HFFc6 (cell line): ENCODE measurements around the gene CCNY. TPM values are rescaled to one million over a fixed set of nuclear protein-coding genes. Genes with fewer than 3 reads are reported as not detected.

Source experiments
- DNase-seq: peaks from one replicate; pipeline ENCODE4 v3.0.0-alpha.2; 2018
- H3K27ac Mint-ChIP-seq: 2 replicates; pipeline ENCODE4 v1.8.0; 2020; ENCODE audit warnings: mild to moderate bottlenecking, mixed read lengths
- H3K27me3 Mint-ChIP-seq: 2 replicates; pipeline ENCODE4 v1.8.0; 2021; ENCODE audit warnings: mild to moderate bottlenecking, moderate library complexity, mixed read lengths; ENCODE audit not compliant: insufficient read depth
- H3K36me3 Mint-ChIP-seq: 2 replicates; pipeline ENCODE4 v1.8.0; 2021; ENCODE audit warnings: low read depth, mixed read lengths
- H3K4me1 Mint-ChIP-seq: 2 replicates; pipeline ENCODE4 v1.8.0; 2020; ENCODE audit warnings: low read depth, mixed read lengths
- H3K4me3 Mint-ChIP-seq: 2 replicates; pipeline ENCODE4 v1.8.0; 2020; ENCODE audit warnings: mild to moderate bottlenecking, moderate library complexity, mixed read lengths
- H3K9me3 Mint-ChIP-seq: 2 replicates; pipeline ENCODE4 v1.8.0; 2020; ENCODE audit warnings: mild to moderate bottlenecking, mixed read lengths
- CTCF ChIP-seq: fragments of 200-600 bp; sonication (generic); IDR thresholded peaks from 2 replicates; pipeline ENCODE4 v1.5.0; 2021; ENCODE audit warnings: antibody characterized with exemption, mild to moderate bottlenecking
- total RNA-seq, 6 experiments: library from RNA; stranded (reverse); fragmentation: NEBNext Ultra II Directional; extraction: Animal tissue kit (Norgen Biotek cat#: 25700); gene quantifications; 2 replicates in 1 of 6; 3 replicates in 5 of 6; pipeline ENCODE4 v1.2.3, GENCODE V29; 2021

CCNY gene
- total RNA-seq, 6 experiments from 2014 or later: 60.0 to 76.6 (median 69.9) TPM

DNA sequence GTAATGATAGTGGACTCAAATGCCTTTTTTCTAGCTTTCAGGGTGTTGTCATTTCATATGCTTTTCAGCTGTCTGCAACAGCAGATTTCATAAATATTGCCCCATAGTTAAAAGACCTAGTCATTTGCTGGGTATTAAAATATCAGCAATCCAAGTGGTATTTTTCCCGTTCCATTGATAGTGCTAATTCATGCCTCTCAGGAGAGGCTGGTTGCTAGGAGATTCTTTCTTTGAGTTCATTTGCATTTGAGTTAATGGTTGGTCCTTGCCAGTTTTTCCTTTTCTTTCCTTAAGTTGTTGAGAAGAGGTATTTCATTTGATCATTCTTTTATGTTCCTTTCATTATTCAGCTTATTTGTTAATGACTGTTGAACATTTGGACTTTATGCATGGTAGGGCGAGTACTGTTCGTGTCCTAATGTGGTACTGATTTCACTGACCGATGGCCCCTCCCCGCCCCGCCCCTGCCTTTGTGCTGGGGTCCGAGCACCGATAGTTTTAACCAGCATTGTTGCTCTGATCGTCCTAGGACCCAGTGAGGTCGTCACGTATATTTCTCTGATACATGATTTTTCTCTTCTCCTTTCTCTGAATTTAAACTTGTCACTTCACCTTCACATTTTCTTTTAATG is 128.6 kb downstream of the CCNY start:
- Mint-ChIP-seq H3K4me1 (peaks cover under 1% of the 10 kb centered on the region; the same call in 1 of the 2 replicates), H3K4me3 (no peak overlapping the region), H3K36me3 (no peaks in the 10 kb centered on the region), H3K27ac (no peak overlapping the region), H3K9me3 (no peaks in the 10 kb centered on the region), H3K27me3 (no peaks in the 10 kb centered on the region)
- DNase-seq: no peak
- no peak for TF ChIP-seq CTCF

DNA sequence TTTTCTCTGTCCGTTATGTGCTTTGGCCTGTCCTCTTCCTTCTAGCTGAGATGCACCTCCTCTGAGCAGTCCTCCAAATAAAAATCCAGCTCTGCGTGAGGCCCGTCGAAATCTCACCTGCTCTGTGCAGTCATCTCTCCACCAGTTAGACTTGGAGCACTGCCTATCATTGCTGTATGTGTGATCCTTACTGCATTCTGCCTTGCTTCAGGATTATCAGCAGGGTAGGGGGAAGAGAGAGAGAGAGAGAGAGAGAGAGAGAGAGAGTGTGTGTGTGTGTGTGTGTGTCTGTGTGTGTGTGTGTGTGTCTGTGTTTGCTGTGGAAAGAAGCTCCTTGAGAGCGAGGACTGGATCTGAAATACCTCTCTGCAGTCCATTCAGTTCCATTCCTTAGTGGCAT is 129.4 kb downstream of the CCNY start:
- peaks cover 1% of the 10 kb centered on the region; the same call in 1 of the 2 replicates for H3K27me3 Mint-ChIP-seq
- no peaks in the 10 kb centered on the region for H3K9me3 Mint-ChIP-seq
- no peaks in the 10 kb centered on the region for H3K36me3 Mint-ChIP-seq
- H3K4me1 Mint-ChIP-seq: peaks cover 7% of the 10 kb centered on the region
- H3K4me3 Mint-ChIP-seq: no peak overlapping the region
- no peak for TF ChIP-seq CTCF
- DNase-seq: no peak
- H3K27ac Mint-ChIP-seq: no peak overlapping the region

GRCh38 chr10:35466170-35466569 is 129.9 kb downstream of the CCNY start:
- H3K9me3 Mint-ChIP-seq: no peaks in the 10 kb centered on the region
- H3K36me3 Mint-ChIP-seq: no peaks in the 10 kb centered on the region
- TF ChIP-seq CTCF: no peak
- H3K27ac Mint-ChIP-seq: no peak overlapping the region
- DNase-seq: no peak
- H3K4me1 Mint-ChIP-seq: peaks cover 12% of the 10 kb centered on the region
- H3K27me3 Mint-ChIP-seq: peaks cover 1% of the 10 kb centered on the region; the same call in 1 of the 2 replicates
- no peak overlapping the region for H3K4me3 Mint-ChIP-seq

- H3K4me1 Mint-ChIP-seq: peaks cover 17% of the 10 kb centered on the region
- DNase-seq: no peak
- TF ChIP-seq CTCF: no peak
- H3K27me3 Mint-ChIP-seq: peaks cover 1% of the 10 kb centered on the region; the same call in 1 of the 2 replicates
- H3K36me3 Mint-ChIP-seq: no peaks in the 10 kb centered on the region
- no peak overlapping the region for H3K27ac Mint-ChIP-seq
- H3K4me3 Mint-ChIP-seq: no peak overlapping the region
- no peaks in the 10 kb centered on the region for H3K9me3 Mint-ChIP-seq
Observed at GRCh38 chr10:35466661-35467060, 130.4 kb downstream of the CCNY start.

DNA sequence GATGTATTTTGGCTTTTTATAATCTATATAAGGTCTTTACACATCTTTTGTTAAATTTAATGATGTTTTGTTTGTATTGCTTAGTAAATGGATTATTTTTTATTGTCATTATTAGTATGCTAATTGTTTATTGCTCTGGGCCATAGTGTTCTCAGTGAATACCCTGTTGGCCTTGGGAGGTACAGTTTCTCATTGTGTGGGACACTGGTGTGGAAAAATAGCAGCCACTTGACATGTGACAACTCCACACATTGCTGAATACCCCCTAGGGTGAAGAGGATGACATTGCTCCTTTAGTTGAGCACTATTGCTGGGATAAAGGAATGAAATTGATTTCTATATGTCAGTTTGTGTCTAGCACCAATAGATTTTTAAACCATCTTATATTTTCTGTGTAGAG is 130.9 kb downstream of the CCNY start:
- no peaks in the 10 kb centered on the region for H3K9me3 Mint-ChIP-seq
- peaks cover 17% of the 10 kb centered on the region; the same call in 1 of the 2 replicates for H3K4me1 Mint-ChIP-seq
- H3K36me3 Mint-ChIP-seq: no peaks in the 10 kb centered on the region
- H3K27me3 Mint-ChIP-seq: peaks cover 1% of the 10 kb centered on the region; the same call in 1 of the 2 replicates
- no peak overlapping the region for H3K27ac Mint-ChIP-seq
- no peak overlapping the region for H3K4me3 Mint-ChIP-seq
- DNase-seq: no peak
- no peak for TF ChIP-seq CTCF
